HAP-1 (cell line): Measurements from ENCODE around the gene MRPL51.

Source experiments
- DNase-seq, 2 experiments: peaks; one replicate each; pipeline ENCODE4 v3.0.0-alpha.2; 2016 to 2020; ENCODE audit warnings: low spot score in 2 of 2
- H3K27me3 ChIP-seq: fragments of 250-450 bp; sonication (Bioruptor Pico); 2 replicates; pipeline ENCODE4 v1.5.1; 2020; ENCODE audit warnings: low read depth, mild to moderate bottlenecking, moderate library complexity
- H3K36me3 ChIP-seq: fragments of 250-450 bp; sonication (Bioruptor Pico); replicated peaks from 2 replicates; pipeline ENCODE4 v1.5.1; 2020; ENCODE audit warnings: mild to moderate bottlenecking
- H3K4me1 ChIP-seq: fragments of 250-450 bp; sonication (Bioruptor Pico); 2 replicates; pipeline ENCODE4 v1.5.1; 2020; ENCODE audit warnings: mild to moderate bottlenecking
- H3K4me3 ChIP-seq: fragments of 250-450 bp; sonication (Bioruptor Pico); 2 replicates; pipeline ENCODE4 v1.5.1; 2020; ENCODE audit warnings: mild to moderate bottlenecking, moderate library complexity
- H3K9me3 ChIP-seq: fragments of 250-450 bp; sonication (Bioruptor Pico); 2 replicates; pipeline ENCODE4 v1.5.1; 2020; ENCODE audit warnings: mild to moderate bottlenecking, moderate library complexity
- in situ Hi-C: fragments of 300-500 bp; cut with MboI; formaldehyde crosslinking; loops from 3 replicates; pipeline ENCODE4 v1.14.3; 2020; ENCODE audit warnings: low sequenced_read_pairs, inconsistent platforms, mixed read lengths

MRPL51 gene

GRCh38 chr12:6452944-6453630, 40.0 kb downstream of the MRPL51 start:
- DNase-seq = no peak
- Histone ChIP-seq H3K4me3 (no peak overlapping the region), H3K36me3 (no peaks in the 10 kb centered on the region), H3K27me3 (no peaks in the 10 kb centered on the region), H3K4me1 (peaks cover 8% of the 10 kb centered on the region; the same call in 1 of the 2 replicates), H3K9me3 (no peaks in the 10 kb centered on the region)
- in situ Hi-C loops = loop anchor here (10.0 kb wide), 1 partner anchor 388 kb away; no protein-coding TSS in a partner anchor

- Histone ChIP-seq H3K4me1 (peaks cover 8% of the 10 kb centered on the region; the same call in 1 of the 2 replicates), H3K27me3 (no peaks in the 10 kb centered on the region), H3K36me3 (no peaks in the 10 kb centered on the region), H3K9me3 (no peaks in the 10 kb centered on the region), H3K4me3 (no peak overlapping the region; the same call in 1 of the 2 replicates)
- DNase-seq = no peak
- in situ Hi-C loops = loop anchor here (10.0 kb wide), 1 partner anchor 388 kb away; no protein-coding TSS in a partner anchor
These were observed 40.7 kb downstream of the MRPL51 start for GRCh38 chr12:6452245-6452943.

- no peaks in the 10 kb centered on the region for H3K36me3 ChIP-seq
- H3K4me3 ChIP-seq = no peak within 1 kb of the TSS; the same call in 1 of the 2 replicates
- no peak for DNase-seq
- H3K4me1 ChIP-seq = peaks cover 8% of the 10 kb centered on the region; the same call in 1 of the 2 replicates
- H3K9me3 ChIP-seq = no peaks in the 10 kb centered on the region
- in situ Hi-C loops = loop anchor here (10.0 kb wide), 1 partner anchor 387 kb away; no protein-coding TSS in a partner anchor
- no peaks in the 10 kb centered on the region for H3K27me3 ChIP-seq
These were observed 41.5 kb downstream of the MRPL51 start, which contains the start of gene TAPBPL for GRCh38 chr12:6451348-6452244. Gene TAPBPL (plus strand): TSS chr12:6452042. CDS start chr12:6452249, 207 bp downstream.

GRCh38 chr12:6450869-6451347, 42.2 kb downstream of the MRPL51 start:
- Histone ChIP-seq H3K4me1 (peaks cover 8% of the 10 kb centered on the region; the same call in 1 of the 2 replicates), H3K9me3 (no peaks in the 10 kb centered on the region), H3K27me3 (no peaks in the 10 kb centered on the region), H3K36me3 (no peaks in the 10 kb centered on the region), H3K4me3 (no peak overlapping the region)
- no peak for DNase-seq
- in situ Hi-C loops = loop anchor here (10.0 kb wide), 1 partner anchor 386 kb away; no protein-coding TSS in a partner anchor

- Histone ChIP-seq H3K36me3 (no peaks in the 10 kb centered on the region), H3K27me3 (no peaks in the 10 kb centered on the region), H3K4me3 (no peak overlapping the region), H3K9me3 (no peaks in the 10 kb centered on the region), H3K4me1 (peaks cover 8% of the 10 kb centered on the region; the same call in 1 of the 2 replicates)
- no peak for DNase-seq
- in situ Hi-C loops = loop anchor here (10.0 kb wide), 1 partner anchor 385 kb away; no protein-coding TSS in a partner anchor
These were observed 42.8 kb downstream of the MRPL51 start for GRCh38 chr12:6450091-6450868.

GRCh38 chr12:6444704-6445688, 48.1 kb downstream of the MRPL51 start, which contains the start of gene CD27:
Gene CD27 (plus strand): TSS chr12:6444955. CDS start chr12:6445096, 141 bp downstream.
- H3K9me3 ChIP-seq = no peaks in the 10 kb centered on the region
- DNase-seq = no peak
- no peaks in the 10 kb centered on the region for H3K36me3 ChIP-seq
- in situ Hi-C loops = no loop called here
- no peak within 1 kb of the TSS for H3K4me3 ChIP-seq
- 0 out of 2 replicates have a peak, but pooled peaks cover 3% of the 10 kb centered on the region for H3K27me3 ChIP-seq
- no peaks in the 10 kb centered on the region for H3K4me1 ChIP-seq

- H3K9me3 ChIP-seq = no peaks in the 10 kb centered on the region
- H3K4me3 ChIP-seq = no peak overlapping the region
- 0 out of 2 replicates have a peak, but pooled peaks cover 3% of the 10 kb centered on the region for H3K27me3 ChIP-seq
- H3K4me1 ChIP-seq = no peaks in the 10 kb centered on the region
- in situ Hi-C loops = no loop called here
- no peaks in the 10 kb centered on the region for H3K36me3 ChIP-seq
- no peak for DNase-seq
These were observed 49.0 kb downstream of the MRPL51 start for GRCh38 chr12:6444031-6444430.

GRCh38 chr12:6443361-6443983, 49.6 kb downstream of the MRPL51 start:
- H3K27me3 ChIP-seq = 0 out of 2 replicates have a peak, but pooled peaks cover 3% of the 10 kb centered on the region
- no peak overlapping the region for H3K4me3 ChIP-seq
- DNase-seq = no peak
- in situ Hi-C loops = no loop called here
- H3K36me3 ChIP-seq = no peaks in the 10 kb centered on the region
- H3K4me1 ChIP-seq = no peaks in the 10 kb centered on the region
- H3K9me3 ChIP-seq = no peaks in the 10 kb centered on the region

GRCh38 chr12:6442836-6443235, 50.2 kb downstream of the MRPL51 start:
- H3K4me1 ChIP-seq = no peaks in the 10 kb centered on the region
- no peak overlapping the region for H3K4me3 ChIP-seq
- 0 out of 2 replicates have a peak, but pooled peaks cover 3% of the 10 kb centered on the region for H3K27me3 ChIP-seq
- no peaks in the 10 kb centered on the region for H3K36me3 ChIP-seq
- no peaks in the 10 kb centered on the region for H3K9me3 ChIP-seq
- in situ Hi-C loops = no loop called here
- DNase-seq = no peak
